ENCODE measurements around the gene EP300.

DNA sequence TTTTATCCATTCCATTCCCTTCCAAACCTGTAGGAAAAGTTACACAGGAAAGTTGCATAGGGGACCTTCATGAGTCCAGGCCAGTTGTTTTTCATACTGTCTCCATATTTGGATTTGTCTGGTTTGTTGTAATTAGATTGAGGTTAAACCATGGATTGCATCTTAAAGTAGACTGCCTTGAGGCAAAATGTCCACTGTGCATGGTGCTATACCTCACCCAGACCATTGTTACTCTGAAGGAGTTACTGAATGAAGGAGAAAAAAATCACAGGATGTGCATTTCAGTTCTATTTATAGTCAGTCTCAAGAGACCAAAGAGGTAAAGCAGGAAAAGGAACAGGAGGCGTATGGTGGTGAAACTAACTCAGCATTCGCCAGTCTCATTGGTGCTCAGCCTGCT is 83.2 kb downstream of the EP300 start:
- TF ChIP-seq POLR2AphosphoS5 (IDR thresholded peaks at IDR 0.05), result no peak
- TF ChIP-seq, protein P1, sequence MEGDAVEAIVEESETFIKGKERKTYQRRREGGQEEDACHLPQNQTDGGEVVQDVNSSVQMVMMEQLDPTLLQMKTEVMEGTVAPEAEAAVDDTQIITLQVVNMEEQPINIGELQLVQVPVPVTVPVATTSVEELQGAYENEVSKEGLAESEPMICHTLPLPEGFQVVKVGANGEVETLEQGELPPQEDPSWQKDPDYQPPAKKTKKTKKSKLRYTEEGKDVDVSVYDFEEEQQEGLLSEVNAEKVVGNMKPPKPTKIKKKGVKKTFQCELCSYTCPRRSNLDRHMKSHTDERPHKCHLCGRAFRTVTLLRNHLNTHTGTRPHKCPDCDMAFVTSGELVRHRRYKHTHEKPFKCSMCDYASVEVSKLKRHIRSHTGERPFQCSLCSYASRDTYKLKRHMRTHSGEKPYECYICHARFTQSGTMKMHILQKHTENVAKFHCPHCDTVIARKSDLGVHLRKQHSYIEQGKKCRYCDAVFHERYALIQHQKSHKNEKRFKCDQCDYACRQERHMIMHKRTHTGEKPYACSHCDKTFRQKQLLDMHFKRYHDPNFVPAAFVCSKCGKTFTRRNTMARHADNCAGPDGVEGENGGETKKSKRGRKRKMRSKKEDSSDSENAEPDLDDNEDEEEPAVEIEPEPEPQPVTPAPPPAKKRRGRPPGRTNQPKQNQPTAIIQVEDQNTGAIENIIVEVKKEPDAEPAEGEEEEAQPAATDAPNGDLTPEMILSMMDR (IDR thresholded peaks at IDR 0.05), result no peak
- TF ChIP-seq POLR2A (IDR thresholded peaks at IDR 0.05), result no peak

Measured in prostate gland (tissue), 2 donors.